HepG2 (cell line): ENCODE measurements around the gene SURF1. TPM values are rescaled to one million over a fixed set of nuclear protein-coding genes. Genes with fewer than 3 reads are reported as not detected.

Experiments used
- ATAC-seq: fragments of 200-7000 bp; cut with Tn5 transposase; 3 replicates; pipeline ENCODE4 v1.9.1; 2020; ENCODE audit warnings: mild to moderate bottlenecking, moderate library complexity
- BruUV-seq: library from RNA; stranded (reverse); fragments of 400-500 nt; replicated peaks from 2 replicates; lab custom pipeline; 2021; lab: Mats Ljungman, UMichigan
- CTCF ChIA-PET: fragments of 300-600 bp; formaldehyde crosslinking; extraction: SDS; loops from one replicate; lab custom pipeline; 2021; ENCODE audit warnings: low total read pairs, inconsistent platforms, low intra/inter-chr PET ratio; lab: Yijun Ruan, JAX
- POLR2A ChIA-PET: fragments of 350-600 bp; sonication (Branson Sonifier 250); formaldehyde crosslinking; loops from one replicate; lab custom pipeline; 2020; ENCODE audit warnings: antibody characterized with exemption, inconsistent platforms; lab: Yijun Ruan, JAX
- DNase-seq: peaks from one replicate; pipeline ENCODE4 v3.0.0-alpha.2; 2015; ENCODE audit warnings: low spot score
- FAIRE-seq: peaks from 3 replicates; lab custom pipeline; 2011; peaks lifted over from hg19 to GRCh38; lab: Jason Lieb, UNC
- H2AFZ ChIP-seq: one replicate; pipeline ENCODE4 v1.6.1; 2011; ENCODE audit warnings: low read length, inconsistent platforms
- H3K27ac ChIP-seq: fragments of 300-600 bp; 3 replicates; pipeline ENCODE4 v1.8.0; 2011; ENCODE audit warnings: mixed run types, mild to moderate bottlenecking, mixed read lengths, low read length, inconsistent platforms; ENCODE audit not compliant: insufficient read depth; ENCODE audit errors: extremely low read length
- H3K27me3 ChIP-seq, 2 experiments: fragments of 200-600 bp in 1 of 2; 2 replicates in 1 of 2; 3 replicates in 1 of 2; pipeline versions ENCODE4 v1.6.0 to v1.8.0; 2011; ENCODE audit warnings: low read length in 2 of 2, mild to moderate bottlenecking in 2 of 2, moderate library complexity in 2 of 2, inconsistent platforms in 1 of 2; ENCODE audit not compliant: insufficient read depth in 2 of 2, control insufficient read depth in 1 of 2
- H3K36me3 ChIP-seq, 2 experiments: fragments of 200-600 bp in 1 of 2; replicated peaks in 1 of 2; 2 replicates in 1 of 2; 3 replicates in 1 of 2; pipeline versions ENCODE4 v1.5.1 to v1.8.0; 2011; ENCODE audit warnings: low read length in 2 of 2, inconsistent platforms in 1 of 2; ENCODE audit not compliant: insufficient read depth in 2 of 2, control insufficient read depth in 1 of 2
- H3K4me1 ChIP-seq: 2 replicates; pipeline ENCODE4 v1.5.1; 2012; ENCODE audit warnings: low read length, inconsistent platforms; ENCODE audit not compliant: insufficient read depth
- H3K4me2 ChIP-seq: 2 replicates; pipeline ENCODE4 v1.6.0; 2011; ENCODE audit warnings: low read depth, low read length, inconsistent platforms
- H3K4me3 ChIP-seq, 3 experiments: fragments of 200-600 bp in 1 of 3; sonication (generic), shearing (Covaris generic) in 1 of 3; replicated peaks in 1 of 3; 2 replicates each; pipeline ENCODE4 v1.5.1; 2011 to 2016; ENCODE audit warnings: low read length in 3 of 3, inconsistent platforms in 2 of 3, low read depth in 2 of 3, mild to moderate bottlenecking in 2 of 3, control low read depth in 1 of 3, mixed read lengths in 1 of 3; ENCODE audit not compliant: insufficient read depth in 1 of 3
- H3K79me2 ChIP-seq: one replicate; pipeline ENCODE4 v1.6.1; 2011; ENCODE audit warnings: low read length, inconsistent platforms; ENCODE audit not compliant: insufficient read depth
- H3K9ac ChIP-seq: 2 replicates; pipeline ENCODE4 v1.6.0; 2011; ENCODE audit warnings: mild to moderate bottlenecking, low read depth, low read length, inconsistent platforms; ENCODE audit not compliant: insufficient read depth
- H3K9me3 ChIP-seq: 2 replicates; pipeline ENCODE4 v1.5.1; 2012; ENCODE audit warnings: mild to moderate bottlenecking, low read length
- H4K20me1 ChIP-seq: 2 replicates; pipeline ENCODE4 v1.6.0; 2011; ENCODE audit warnings: inconsistent platforms, mild to moderate bottlenecking, low read length, moderate library complexity; ENCODE audit not compliant: insufficient read depth
- MEIS1 ChIP-seq: sonication (generic); formaldehyde crosslinking; IDR thresholded peaks from 2 replicates; pipeline ENCODE4 v1.9.0; 2021; ENCODE audit warnings: mild to moderate bottlenecking, missing genetic modification reagents, moderate library complexity, borderline replicate concordance
- NONO ChIP-seq, 2 experiments: fragments of 450-650 bp in 1 of 2; sonication (generic) in 1 of 2; formaldehyde crosslinking in 1 of 2; IDR thresholded peaks in 1 of 2; conservative IDR thresholded peaks in 1 of 2; 2 replicates each; pipeline versions ENCODE4 v1.6.1 to v1.8.0; 2017 to 2022; ENCODE audit warnings: mild to moderate bottlenecking in 1 of 2, missing genetic modification reagents in 1 of 2, moderate library complexity in 1 of 2
- RAD21 ChIP-seq: fragments of 450-650 bp; formaldehyde crosslinking; IDR thresholded peaks from 2 replicates; pipeline ENCODE4 v1.5.0; 2020; ENCODE audit warnings: mild to moderate bottlenecking
- STAG1 ChIP-seq: sonication (generic); formaldehyde crosslinking; IDR thresholded peaks from 2 replicates; pipeline ENCODE4 v1.4.0; 2020; ENCODE audit warnings: missing genetic modification reagents
- XRCC5 ChIP-seq: fragments of 200-400 bp; formaldehyde crosslinking; optimal IDR thresholded peaks from 2 replicates; pipeline ENCODE3; 2017; ENCODE audit warnings: mild to moderate bottlenecking, low read length
- ZNF556 ChIP-seq: sonication (generic); formaldehyde crosslinking; IDR thresholded peaks from 2 replicates; pipeline ENCODE4 v1.4.0; 2020; ENCODE audit warnings: mild to moderate bottlenecking, missing genetic modification reagents, borderline replicate concordance
- ZSCAN21 ChIP-seq: sonication (generic); formaldehyde crosslinking; IDR thresholded peaks from 2 replicates; pipeline ENCODE4 v1.8.0; 2022; ENCODE audit warnings: mild to moderate bottlenecking, missing genetic modification reagents, moderate library complexity, borderline replicate concordance
- WGBS: methylation state at CpG from one replicate; pipeline ENCODE4 v1.1.6; 2017; ENCODE audit warnings: low lambda C conversion rate; 5-methylcytosine and 5-hydroxymethylcytosine counted together
- in situ Hi-C: cut with HindIII; loops from 2 replicates; pipeline ENCODE4 v1.10.0; 2017; ENCODE audit warnings: low pct_unique_long_range_greater_than_20kb; ENCODE audit not compliant: extremely low pct_ligation_motif_present
- intact Hi-C: fragments of 100-400 bp; cut with micrococcal nuclease; formaldehyde crosslinking; loops from one replicate; pipeline ENCODE4 v1.10.0; 2022; ENCODE audit not compliant: unreplicated experiment
- polyA plus RNA-seq, 8 experiments: library from polyadenylated mRNA; depleted of rRNA in 3 of 8; stranded (reverse) in 7 of 8; unstranded in 1 of 8; fragments of >200 nt; fragmentation: Illumina TruSeq in 4 of 8; extraction: Trizol in 4 of 8; gene quantifications; 2 replicates each; pipeline versions ENCODE4 v1.2.1 to v1.2.3, GENCODE V29; 2011 to 2016; ENCODE audit warnings: low read depth in 4 of 8, missing spikeins in 1 of 8, mixed read lengths in 1 of 8; ENCODE audit not compliant: insufficient read depth in 1 of 8
- total RNA-seq, 5 experiments: library from RNA; depleted of rRNA; stranded (reverse); fragments of >200 nt; fragmentation: Illumina TruSeq; extraction: Trizol; gene quantifications; 2 replicates each; pipeline ENCODE4 v1.2.3, GENCODE V29; 2016; ENCODE audit warnings: low read depth in 1 of 5
- TF ChIP-seq, protein P1 (sequence below), 2 experiments: sonication (generic) in 1 of 2; formaldehyde crosslinking in 1 of 2; IDR thresholded peaks; 2 replicates each; pipeline versions ENCODE4 v1.4.0 to v1.6.1; 2018 to 2020; ENCODE audit warnings: missing genetic modification reagents in 2 of 2, borderline replicate concordance in 1 of 2, low read depth in 1 of 2, mild to moderate bottlenecking in 1 of 2, missing biosample characterization in 1 of 2
- TF ChIP-seq, protein P2 (sequence below): sonication (generic); formaldehyde crosslinking; IDR thresholded peaks from 2 replicates; pipeline ENCODE4 v1.5.0; 2020; ENCODE audit warnings: mild to moderate bottlenecking, missing genetic modification reagents, moderate library complexity
- TF ChIP-seq, protein P3 (sequence below): sonication (generic); formaldehyde crosslinking; IDR thresholded peaks from 2 replicates; pipeline ENCODE4 v1.5.1; 2020; ENCODE audit warnings: mild to moderate bottlenecking, missing genetic modification reagents, moderate library complexity
- TF ChIP-seq, protein P4 (sequence below): sonication (generic); formaldehyde crosslinking; IDR thresholded peaks from 2 replicates; pipeline ENCODE4 v1.4.0; 2020; ENCODE audit warnings: mild to moderate bottlenecking, low read depth, missing genetic modification reagents

Gene SURF1
- total and polyA plus RNA-seq, 2 of the 13 experiments (the other 11 are each of a cell fraction or from before 2014, with no cell fraction given) = 17.8 to 40.7 TPM

DNA sequence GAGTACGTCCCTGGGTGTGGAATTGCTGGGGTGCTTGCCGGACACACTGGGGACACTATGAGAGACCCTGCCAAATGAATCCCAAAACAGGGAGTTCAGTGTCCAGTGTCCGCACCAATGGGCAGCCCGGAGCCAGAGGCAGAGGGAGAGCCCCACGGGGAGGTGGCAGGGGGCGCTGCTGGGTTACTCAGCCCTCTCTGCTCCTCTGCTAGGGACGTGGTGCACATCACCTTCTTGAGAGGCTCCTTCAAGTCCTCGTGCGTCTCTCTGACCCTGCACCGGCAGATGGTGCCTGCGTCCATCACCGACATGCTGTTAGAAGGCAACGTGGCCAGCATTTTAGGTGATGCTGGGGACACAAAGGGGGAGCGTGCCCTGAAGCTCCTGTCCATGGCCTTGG, 40.7 kb upstream of the SURF1 start:
- DNase-seq (no peak), ATAC-seq (peak; percentile 52), FAIRE-seq (no peak)
- 63% methylated on average over 6 of the region's 14 CpGs for WGBS
- POLR2A ChIA-PET = no interaction called here
- Histone ChIP-seq H3K4me2 (no peak overlapping the region), H3K4me3 (no peak overlapping the region), H3K27me3 (no peaks in the 10 kb centered on the region), H3K27ac (no peak overlapping the region), H3K4me1 (peaks cover 47% of the 10 kb centered on the region), H3K36me3 (no peaks in the 10 kb centered on the region), H2AFZ (no peak overlapping the region), H3K9ac (no peak overlapping the region), H3K9me3 (no peaks in the 10 kb centered on the region), H4K20me1 (no peaks in the 10 kb centered on the region), H3K79me2 (no peaks in the 10 kb centered on the region)
- intact Hi-C loops = loop anchor here (5.0 kb wide), 1 partner anchor 40 kb away; the partner anchor contains the start of genes SURF1 and SURF2
- CTCF ChIA-PET = no interaction called here
- TF ChIP-seq, protein P1, sequence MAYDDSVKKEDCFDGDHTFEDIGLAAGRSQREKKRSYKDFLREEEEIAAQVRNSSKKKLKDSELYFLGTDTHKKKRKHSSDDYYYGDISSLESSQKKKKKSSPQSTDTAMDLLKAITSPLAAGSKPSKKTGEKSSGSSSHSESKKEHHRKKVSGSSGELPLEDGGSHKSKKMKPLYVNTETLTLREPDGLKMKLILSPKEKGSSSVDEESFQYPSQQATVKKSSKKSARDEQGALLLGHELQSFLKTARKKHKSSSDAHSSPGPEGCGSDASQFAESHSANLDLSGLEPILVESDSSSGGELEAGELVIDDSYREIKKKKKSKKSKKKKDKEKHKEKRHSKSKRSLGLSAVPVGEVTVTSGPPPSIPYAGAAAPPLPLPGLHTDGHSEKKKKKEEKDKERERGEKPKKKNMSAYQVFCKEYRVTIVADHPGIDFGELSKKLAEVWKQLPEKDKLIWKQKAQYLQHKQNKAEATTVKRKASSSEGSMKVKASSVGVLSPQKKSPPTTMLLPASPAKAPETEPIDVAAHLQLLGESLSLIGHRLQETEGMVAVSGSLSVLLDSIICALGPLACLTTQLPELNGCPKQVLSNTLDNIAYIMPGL (CRISPR knock-in tag; IDR thresholded peaks at IDR 0.05; ENCODE audit: borderline replicate concordance in 1 of 2, low read depth in 1 of 2) = 0 out of 4 replicates have a peak, but pooled peaks of 1 of the 2 experiments have one; percentile 29
- TF ChIP-seq STAG1 (CRISPR knock-in tag) (peak; percentile 40), RAD21 (CRISPR knock-in tag) (peak; percentile 26; the same call in 1 of the 2 replicates), MEIS1 (CRISPR knock-in tag) (0 out of 2 replicates have a peak, but pooled peaks have one; percentile 23), XRCC5 (peak; percentile 30), ZSCAN21 (CRISPR knock-in tag) (no peak), NONO (IDR thresholded peaks at IDR 0.05) (no peak), NONO (CRISPR knock-in tag; conservative IDR thresholded peaks at IDR 0.05) (0 out of 2 replicates have a peak, but pooled peaks have one; percentile 20), ZNF556 (0 out of 2 replicates have a peak, but pooled peaks have one; percentile 43)
- TF ChIP-seq, protein P2, sequence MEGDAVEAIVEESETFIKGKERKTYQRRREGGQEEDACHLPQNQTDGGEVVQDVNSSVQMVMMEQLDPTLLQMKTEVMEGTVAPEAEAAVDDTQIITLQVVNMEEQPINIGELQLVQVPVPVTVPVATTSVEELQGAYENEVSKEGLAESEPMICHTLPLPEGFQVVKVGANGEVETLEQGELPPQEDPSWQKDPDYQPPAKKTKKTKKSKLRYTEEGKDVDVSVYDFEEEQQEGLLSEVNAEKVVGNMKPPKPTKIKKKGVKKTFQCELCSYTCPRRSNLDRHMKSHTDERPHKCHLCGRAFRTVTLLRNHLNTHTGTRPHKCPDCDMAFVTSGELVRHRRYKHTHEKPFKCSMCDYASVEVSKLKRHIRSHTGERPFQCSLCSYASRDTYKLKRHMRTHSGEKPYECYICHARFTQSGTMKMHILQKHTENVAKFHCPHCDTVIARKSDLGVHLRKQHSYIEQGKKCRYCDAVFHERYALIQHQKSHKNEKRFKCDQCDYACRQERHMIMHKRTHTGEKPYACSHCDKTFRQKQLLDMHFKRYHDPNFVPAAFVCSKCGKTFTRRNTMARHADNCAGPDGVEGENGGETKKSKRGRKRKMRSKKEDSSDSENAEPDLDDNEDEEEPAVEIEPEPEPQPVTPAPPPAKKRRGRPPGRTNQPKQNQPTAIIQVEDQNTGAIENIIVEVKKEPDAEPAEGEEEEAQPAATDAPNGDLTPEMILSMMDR (CRISPR knock-in tag) = peak; percentile 72
- TF ChIP-seq, protein P3, sequence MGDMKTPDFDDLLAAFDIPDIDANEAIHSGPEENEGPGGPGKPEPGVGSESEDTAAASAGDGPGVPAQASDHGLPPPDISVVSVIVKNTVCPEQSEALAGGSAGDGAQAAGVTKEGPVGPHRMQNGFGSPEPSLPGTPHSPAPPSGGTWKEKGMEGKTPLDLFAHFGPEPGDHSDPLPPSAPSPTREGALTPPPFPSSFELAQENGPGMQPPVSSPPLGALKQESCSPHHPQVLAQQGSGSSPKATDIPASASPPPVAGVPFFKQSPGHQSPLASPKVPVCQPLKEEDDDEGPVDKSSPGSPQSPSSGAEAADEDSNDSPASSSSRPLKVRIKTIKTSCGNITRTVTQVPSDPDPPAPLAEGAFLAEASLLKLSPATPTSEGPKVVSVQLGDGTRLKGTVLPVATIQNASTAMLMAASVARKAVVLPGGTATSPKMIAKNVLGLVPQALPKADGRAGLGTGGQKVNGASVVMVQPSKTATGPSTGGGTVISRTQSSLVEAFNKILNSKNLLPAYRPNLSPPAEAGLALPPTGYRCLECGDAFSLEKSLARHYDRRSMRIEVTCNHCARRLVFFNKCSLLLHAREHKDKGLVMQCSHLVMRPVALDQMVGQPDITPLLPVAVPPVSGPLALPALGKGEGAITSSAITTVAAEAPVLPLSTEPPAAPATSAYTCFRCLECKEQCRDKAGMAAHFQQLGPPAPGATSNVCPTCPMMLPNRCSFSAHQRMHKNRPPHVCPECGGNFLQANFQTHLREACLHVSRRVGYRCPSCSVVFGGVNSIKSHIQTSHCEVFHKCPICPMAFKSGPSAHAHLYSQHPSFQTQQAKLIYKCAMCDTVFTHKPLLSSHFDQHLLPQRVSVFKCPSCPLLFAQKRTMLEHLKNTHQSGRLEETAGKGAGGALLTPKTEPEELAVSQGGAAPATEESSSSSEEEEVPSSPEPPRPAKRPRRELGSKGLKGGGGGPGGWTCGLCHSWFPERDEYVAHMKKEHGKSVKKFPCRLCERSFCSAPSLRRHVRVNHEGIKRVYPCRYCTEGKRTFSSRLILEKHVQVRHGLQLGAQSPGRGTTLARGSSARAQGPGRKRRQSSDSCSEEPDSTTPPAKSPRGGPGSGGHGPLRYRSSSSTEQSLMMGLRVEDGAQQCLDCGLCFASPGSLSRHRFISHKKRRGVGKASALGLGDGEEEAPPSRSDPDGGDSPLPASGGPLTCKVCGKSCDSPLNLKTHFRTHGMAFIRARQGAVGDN = 0 out of 2 replicates have a peak, but pooled peaks have one; percentile 25
- TF ChIP-seq, protein P4, sequence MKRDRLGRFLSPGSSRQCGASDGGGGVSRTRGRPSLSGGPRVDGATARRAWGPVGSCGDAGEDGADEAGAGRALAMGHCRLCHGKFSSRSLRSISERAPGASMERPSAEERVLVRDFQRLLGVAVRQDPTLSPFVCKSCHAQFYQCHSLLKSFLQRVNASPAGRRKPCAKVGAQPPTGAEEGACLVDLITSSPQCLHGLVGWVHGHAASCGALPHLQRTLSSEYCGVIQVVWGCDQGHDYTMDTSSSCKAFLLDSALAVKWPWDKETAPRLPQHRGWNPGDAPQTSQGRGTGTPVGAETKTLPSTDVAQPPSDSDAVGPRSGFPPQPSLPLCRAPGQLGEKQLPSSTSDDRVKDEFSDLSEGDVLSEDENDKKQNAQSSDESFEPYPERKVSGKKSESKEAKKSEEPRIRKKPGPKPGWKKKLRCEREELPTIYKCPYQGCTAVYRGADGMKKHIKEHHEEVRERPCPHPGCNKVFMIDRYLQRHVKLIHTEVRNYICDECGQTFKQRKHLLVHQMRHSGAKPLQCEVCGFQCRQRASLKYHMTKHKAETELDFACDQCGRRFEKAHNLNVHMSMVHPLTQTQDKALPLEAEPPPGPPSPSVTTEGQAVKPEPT (CRISPR knock-in tag) = no peak
- in situ Hi-C loops = no loop called here
- no TSS peak for BruUV-seq
